CD4-positive, alpha-beta T cell treated with Interleukin-21 for 1 hour (primary cell): ENCODE data around the gene KCNT1.

Source experiments
- DNase-seq: peaks from one replicate; pipeline ENCODE4 v3.0.0-alpha.2; 2020

The KCNT1 gene

DNA sequence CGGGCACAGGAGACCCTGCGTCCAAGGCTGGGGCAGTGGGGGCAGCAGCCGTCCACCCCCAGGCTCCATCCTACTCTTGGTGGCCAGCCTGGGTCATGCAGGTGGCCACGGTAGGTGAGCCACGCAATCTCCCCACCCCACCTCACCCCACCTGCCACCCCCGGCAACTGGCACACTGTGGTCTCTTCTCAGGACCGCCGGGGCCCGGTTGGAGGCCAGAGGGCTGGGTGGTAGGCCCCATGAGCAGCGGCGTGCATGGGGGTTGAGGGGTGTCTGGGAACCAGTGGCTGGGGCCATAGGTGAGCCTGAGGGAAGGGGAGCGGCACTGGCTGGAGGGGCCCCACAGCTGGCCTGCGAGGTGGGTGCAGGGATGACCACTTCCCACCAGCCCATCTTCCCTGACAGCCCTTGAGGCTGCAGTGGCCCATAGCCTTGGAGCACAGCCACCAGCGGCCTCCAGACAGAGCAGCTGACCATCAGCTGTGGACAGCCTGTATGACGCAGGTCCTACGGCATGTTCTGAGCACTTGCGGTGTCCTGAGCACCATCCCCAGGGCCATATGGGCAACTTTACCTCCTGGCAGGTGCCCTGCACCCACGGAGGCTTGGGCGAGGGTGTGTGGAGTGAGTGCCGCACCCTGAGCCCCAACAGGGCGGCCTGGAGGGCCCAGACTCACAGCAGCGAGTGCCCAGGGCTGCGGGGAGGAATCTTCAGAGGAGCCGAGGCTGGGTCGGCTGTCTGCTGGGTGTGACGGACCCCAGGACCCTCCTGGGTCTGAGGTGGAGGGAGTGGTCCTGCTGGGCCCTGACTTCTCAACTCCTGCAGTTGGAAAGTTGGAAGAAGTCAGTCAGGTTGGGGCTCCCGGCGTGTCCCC is 47.4 kb downstream of the KCNT1 start:
- no peak for DNase-seq

GRCh38 chr9:135750786-135751185 is 48.8 kb downstream of the KCNT1 start:
- DNase-seq, result no peak

GRCh38 chr9:135751501-135751900 is 49.5 kb downstream of the KCNT1 start:
- no peak for DNase-seq

GRCh38 chr9:135752281-135753204 is 50.6 kb downstream of the KCNT1 start:
- no peak for DNase-seq

GRCh38 chr9:135753391-135754105 is 51.6 kb downstream of the KCNT1 start:
- DNase-seq, result no peak

DNA sequence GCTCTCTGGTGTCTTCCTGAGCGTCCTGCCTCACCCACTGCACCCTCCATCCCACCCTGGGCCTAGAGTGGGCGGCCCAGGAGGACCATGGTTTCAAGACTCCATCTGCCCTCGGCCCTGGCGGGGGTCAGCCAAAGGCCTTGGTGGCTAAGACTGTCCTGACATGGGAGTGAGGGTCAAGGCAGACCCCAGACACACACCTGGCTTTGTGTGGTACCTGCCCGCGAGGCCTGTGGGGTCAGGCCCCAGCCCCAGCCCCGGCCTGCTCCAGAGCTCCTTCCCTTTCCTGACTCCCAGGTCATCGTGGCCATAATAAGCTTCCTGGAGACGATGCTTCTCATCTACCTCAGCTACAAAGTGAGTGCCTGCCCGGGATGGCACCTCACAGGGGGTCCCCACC is 54.6 kb downstream of the KCNT1 start:
- no peak for DNase-seq

GRCh38 chr9:135757356-135757755 is 55.4 kb downstream of the KCNT1 start:
- DNase-seq, result no peak

DNA sequence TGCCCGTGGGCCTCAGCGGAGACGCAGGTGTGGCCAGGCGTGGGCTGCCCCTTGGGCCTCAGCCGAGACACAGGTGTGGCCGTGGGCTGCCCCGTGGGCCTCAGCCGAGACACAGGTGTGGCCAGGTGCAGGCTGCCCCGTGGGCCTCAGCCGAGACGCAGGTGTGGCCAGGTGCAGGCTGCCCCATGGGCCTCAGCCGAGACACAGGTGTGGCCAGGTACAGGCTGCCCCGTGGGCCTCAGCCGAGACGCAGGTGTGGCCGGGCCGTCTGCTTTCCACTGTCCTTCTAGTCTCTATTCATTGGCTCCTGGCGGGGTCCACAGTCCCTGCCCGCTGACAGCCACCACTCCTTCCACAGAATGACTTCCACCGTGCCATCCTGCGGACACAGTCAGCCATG is 56.1 kb downstream of the KCNT1 start:
- no peak for DNase-seq

- no peak for DNase-seq
Observed at GRCh38 chr9:135758870-135759269, 56.9 kb downstream of the KCNT1 start.

GRCh38 chr9:135759676-135760300 is 57.8 kb downstream of the KCNT1 start:
- no peak for DNase-seq

- DNase-seq, result no peak
Observed at GRCh38 chr9:135760465-135760864, 58.5 kb downstream of the KCNT1 start.

DNA sequence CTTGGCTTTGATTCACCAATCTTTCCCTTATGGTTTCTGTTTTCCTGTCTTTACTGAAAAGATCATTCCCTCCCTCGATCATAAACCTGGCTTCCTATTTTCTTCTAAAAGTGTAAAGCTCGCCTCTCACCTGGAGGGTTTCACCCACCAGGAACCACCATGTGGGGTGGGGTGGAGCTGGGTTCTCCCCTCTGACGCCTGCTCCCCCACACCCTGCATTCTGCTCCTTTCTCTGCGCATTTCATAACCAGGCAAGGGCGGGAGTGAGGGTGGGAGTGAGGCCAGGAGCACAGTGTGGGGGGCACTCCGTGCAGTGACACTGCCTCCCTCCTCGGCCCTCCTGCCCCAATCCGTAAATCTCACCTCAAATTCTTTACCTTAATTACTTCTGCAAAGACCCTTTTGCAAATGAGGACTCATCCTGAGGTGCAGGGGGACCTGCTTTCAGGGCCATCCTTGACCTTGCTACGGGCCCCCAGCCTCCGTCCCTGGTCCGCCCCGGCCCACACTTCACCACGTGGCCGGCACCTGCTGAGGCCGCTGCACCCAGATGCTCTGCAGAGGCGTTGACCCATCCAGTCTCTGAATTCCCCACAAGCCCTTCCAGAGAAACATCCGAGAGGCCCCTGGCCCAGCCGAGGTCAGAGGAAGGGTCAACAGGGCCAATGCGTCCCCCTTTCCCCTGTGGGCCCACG is 59.3 kb downstream of the KCNT1 start:
- no peak for DNase-seq

DNA sequence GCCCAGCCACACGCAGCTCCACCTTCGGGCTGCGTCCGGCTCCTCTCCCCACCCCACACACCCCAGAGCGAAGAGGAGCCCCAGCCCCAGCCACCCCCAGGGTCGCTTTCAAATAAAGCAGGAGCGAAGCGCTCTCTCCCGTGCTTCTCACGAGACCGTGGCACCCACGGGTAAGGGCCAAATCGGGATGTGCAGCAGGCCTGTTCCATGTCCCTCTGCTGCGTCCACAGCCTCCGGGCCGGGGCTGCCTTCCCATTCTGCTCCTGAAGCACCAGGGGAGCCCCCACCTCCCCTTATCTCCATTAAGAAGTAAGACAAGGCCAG is 59.8 kb downstream of the KCNT1 start:
- DNase-seq, result no peak

- DNase-seq, result no peak
Observed at GRCh38 chr9:135762921-135763320, 60.9 kb downstream of the KCNT1 start.

- DNase-seq, result no peak
Observed at GRCh38 chr9:135763716-135764446, 61.9 kb downstream of the KCNT1 start.

DNA sequence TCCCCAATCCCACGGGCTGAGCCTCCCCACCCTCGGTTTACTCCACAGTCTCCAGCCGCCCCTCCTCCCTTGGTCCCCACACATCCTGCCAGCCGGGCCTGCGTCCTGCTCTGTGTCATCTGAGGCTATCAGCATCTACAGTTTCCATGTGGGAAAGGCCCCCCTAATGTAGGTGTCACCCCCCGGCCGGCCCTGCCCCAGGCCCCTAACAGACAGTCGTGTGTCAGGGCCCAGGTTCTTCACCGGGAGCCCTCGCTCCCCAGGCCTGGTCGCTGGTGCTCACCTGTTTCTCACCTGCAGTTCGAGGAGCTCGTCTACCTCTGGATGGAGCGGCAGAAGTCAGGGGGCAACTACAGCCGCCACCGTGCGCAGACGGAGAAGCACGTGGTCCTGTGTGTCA is 62.7 kb downstream of the KCNT1 start:
- no peak for DNase-seq

DNA sequence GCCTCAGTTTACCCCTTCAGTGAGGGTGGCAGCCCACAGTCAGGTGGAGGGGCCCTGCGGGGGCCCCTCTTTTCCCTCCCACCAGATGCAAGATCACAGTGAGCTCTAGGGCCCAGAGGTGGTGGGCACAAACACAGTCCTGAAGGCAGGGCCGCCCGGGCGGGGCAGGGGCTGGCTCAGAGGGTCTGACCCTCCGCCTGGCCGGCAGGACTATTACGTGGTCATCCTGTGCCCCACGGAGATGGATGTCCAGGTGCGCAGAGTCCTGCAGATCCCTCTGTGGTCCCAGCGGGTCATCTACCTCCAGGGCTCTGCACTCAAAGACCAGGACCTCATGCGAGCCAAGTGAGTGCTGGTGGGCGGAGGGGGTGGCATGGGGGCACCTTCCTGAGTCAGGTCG is 63.4 kb downstream of the KCNT1 start:
- no peak for DNase-seq

DNA sequence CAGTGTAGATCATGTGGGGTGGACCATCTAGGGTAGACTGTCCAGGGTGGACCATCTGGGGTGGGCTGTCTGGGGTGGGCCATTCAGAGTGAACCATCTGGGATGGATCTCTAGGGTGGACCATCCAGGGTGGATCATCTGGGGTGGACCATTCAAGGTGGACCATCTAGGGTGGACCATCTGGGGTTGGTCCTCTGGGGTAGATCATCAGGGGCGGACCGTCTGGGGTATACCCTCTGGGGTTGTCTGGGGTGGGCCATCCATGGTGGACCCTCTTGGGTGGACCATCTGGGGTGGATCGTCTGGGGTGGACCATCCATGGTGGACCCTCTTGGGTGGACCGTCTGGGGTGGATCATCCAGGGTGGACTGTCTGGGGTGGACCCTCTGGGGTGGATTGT is 64.3 kb downstream of the KCNT1 start:
- no peak for DNase-seq

DNA sequence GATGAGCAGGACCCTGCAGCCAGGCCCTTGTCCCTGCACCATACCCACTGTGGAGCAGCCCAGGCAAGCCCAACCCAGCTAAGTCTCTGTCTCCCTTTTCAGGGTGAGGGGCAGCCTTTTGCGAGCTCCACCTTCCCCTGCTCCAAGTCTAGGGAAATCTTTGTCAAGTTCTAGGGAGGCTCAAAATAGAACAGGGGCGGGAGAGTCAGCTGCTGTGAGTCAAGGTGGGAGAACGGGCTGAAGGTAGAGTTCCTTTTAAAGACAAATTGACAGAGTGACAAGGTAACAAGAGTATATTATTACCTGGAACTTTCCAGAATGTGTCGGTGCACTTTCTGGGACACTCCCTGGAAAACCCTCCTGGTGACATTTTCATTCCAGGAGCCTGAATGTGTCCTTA is 64.7 kb downstream of the KCNT1 start:
- no peak for DNase-seq

DNA sequence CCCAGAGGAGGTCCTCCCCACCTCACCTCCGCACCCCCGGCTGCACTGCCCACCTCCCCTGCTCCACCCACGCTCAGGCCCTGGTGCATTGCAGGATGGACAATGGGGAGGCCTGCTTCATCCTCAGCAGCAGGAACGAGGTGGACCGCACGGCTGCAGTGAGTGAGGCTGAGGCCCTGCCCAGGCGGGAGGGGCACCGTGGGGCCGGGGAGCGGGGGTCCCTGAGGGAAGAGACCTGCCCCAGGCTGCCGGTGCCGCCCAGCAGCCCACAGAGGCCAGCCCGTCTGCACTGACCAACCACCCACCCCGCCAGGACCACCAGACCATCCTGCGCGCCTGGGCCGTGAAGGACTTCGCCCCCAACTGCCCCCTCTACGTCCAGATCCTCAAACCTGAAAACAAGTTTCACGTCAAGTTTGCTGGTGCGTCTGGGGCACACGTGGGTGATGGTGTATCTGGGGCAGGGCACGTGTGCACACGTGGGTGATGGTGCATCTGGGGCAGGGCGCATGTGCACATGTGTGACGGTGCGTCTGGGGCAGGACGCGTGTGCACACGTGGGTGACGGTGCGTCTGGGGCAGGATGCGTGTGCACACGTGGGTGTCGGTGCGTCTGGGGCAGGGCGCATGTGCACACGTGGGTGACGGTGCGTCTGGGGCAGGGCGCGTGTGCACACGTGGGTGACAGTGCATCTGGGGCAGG is 66.7 kb downstream of the KCNT1 start:
- DNase-seq, result no peak
